IMR-90 (cell line): ENCODE measurements around the gene SYMPK. TPM values are rescaled to one million over a fixed set of nuclear protein-coding genes. Genes with fewer than 3 reads are reported as not detected.

Experiments
- ATAC-seq: fragments of 200-7000 bp; cut with Tn5 transposase; 2 replicates; pipeline ENCODE4 v1.9.1; 2020; ENCODE audit warnings: low read depth, mild to moderate bottlenecking, moderate library complexity
- BruUV-seq: library from RNA; stranded (reverse); fragments of 400-500 nt; replicated peaks from 2 replicates; lab custom pipeline; 2021; lab: Mats Ljungman, UMichigan
- CTCF ChIA-PET: fragments of 300-600 bp; formaldehyde crosslinking; extraction: SDS; loops from one replicate; lab custom pipeline; 2021; ENCODE audit warnings: antibody characterized with exemption; lab: Yijun Ruan, JAX
- POLR2A ChIA-PET: fragments of 300-600 bp; sonication (Branson Sonifier 250); formaldehyde crosslinking; loops from one replicate; lab custom pipeline; 2022; ENCODE audit warnings: antibody characterized with exemption; ENCODE audit not compliant: unreplicated experiment; lab: Charles Lee
- DNase-seq: peaks from one replicate; pipeline ENCODE4 v3.0.0; 2013
- H2AFZ ChIP-seq: replicated peaks from 2 replicates; pipeline ENCODE3; 2013; ENCODE audit warnings: low read length, mild to moderate bottlenecking; ENCODE audit not compliant: poor library complexity
- H2AK5ac ChIP-seq: 2 replicates; pipeline ENCODE4 v1.6.1; 2013; ENCODE audit warnings: low read depth, low read length, inconsistent platforms
- H2AK9ac ChIP-seq: replicated peaks from 2 replicates; pipeline ENCODE3; 2013; ENCODE audit warnings: mild to moderate bottlenecking, low read depth, low read length, moderate library complexity; ENCODE audit not compliant: poor library complexity
- H2BK120ac ChIP-seq: 2 replicates; pipeline ENCODE4 v1.6.1; 2013; ENCODE audit warnings: low read depth, low read length, inconsistent platforms
- H2BK15ac ChIP-seq: 3 replicates; pipeline ENCODE4 v1.6.1; 2013; ENCODE audit warnings: low read depth, low read length, inconsistent platforms
- H2BK20ac ChIP-seq: 2 replicates; pipeline ENCODE4 v1.6.1; 2013; ENCODE audit warnings: low read depth, mild to moderate bottlenecking, inconsistent platforms, low read length, moderate library complexity
- H2BK5ac ChIP-seq: 2 replicates; pipeline ENCODE4 v1.6.1; 2013; ENCODE audit warnings: mild to moderate bottlenecking, low read depth, low read length, inconsistent platforms; ENCODE audit not compliant: poor library complexity, severe bottlenecking
- H3K14ac ChIP-seq: replicated peaks from 2 replicates; pipeline ENCODE4 v1.6.1; 2013; ENCODE audit warnings: low read depth, low read length, inconsistent platforms
- H3K18ac ChIP-seq: 2 replicates; pipeline ENCODE4 v1.6.1; 2013; ENCODE audit warnings: low read depth, low read length, control low read depth
- H3K23ac ChIP-seq: 2 replicates; pipeline ENCODE4 v1.6.1; 2013; ENCODE audit warnings: low read depth, low read length, inconsistent platforms
- H3K27ac ChIP-seq: 2 replicates; pipeline ENCODE4 v1.5.1; 2013; ENCODE audit warnings: mild to moderate bottlenecking, control low read depth, low read length; ENCODE audit not compliant: insufficient read depth
- H3K27me3 ChIP-seq: 2 replicates; pipeline ENCODE4 v1.6.1; 2013; ENCODE audit warnings: low read length; ENCODE audit not compliant: control insufficient read depth, insufficient read depth
- H3K36me3 ChIP-seq: 2 replicates; pipeline ENCODE4 v1.6.1; 2013; ENCODE audit warnings: low read length, mixed read lengths; ENCODE audit not compliant: control insufficient read depth, insufficient read depth
- H3K4ac ChIP-seq: 2 replicates; pipeline ENCODE4 v1.6.1; 2013; ENCODE audit warnings: low read depth, low read length, inconsistent platforms
- H3K4me1 ChIP-seq: 2 replicates; pipeline ENCODE4 v1.6.1; 2013; ENCODE audit warnings: low read length, mixed read lengths; ENCODE audit not compliant: control insufficient read depth, insufficient read depth
- H3K4me2 ChIP-seq: 2 replicates; pipeline ENCODE4 v1.6.1; 2013; ENCODE audit warnings: low read depth, mild to moderate bottlenecking, control low read depth, low read length, moderate library complexity
- H3K4me3 ChIP-seq: 2 replicates; pipeline ENCODE4 v1.5.1; 2013; ENCODE audit warnings: low read depth, mild to moderate bottlenecking, control low read depth, low read length, moderate library complexity; ENCODE audit not compliant: insufficient read depth
- H3K56ac ChIP-seq: 2 replicates; pipeline ENCODE4 v1.6.1; 2013; ENCODE audit warnings: low read length, inconsistent platforms; ENCODE audit not compliant: insufficient read depth; ENCODE audit errors: extremely low read depth
- H3K79me1 ChIP-seq, 2 experiments: 2 replicates each; pipeline ENCODE4 v1.6.1; 2013; ENCODE audit warnings: low read length in 2 of 2, inconsistent platforms in 1 of 2, low read depth in 1 of 2
- H3K9ac ChIP-seq: 2 replicates; pipeline ENCODE4 v1.6.1; 2013; ENCODE audit warnings: low read depth, low read length, control low read depth
- H3K9me1 ChIP-seq: 2 replicates; pipeline ENCODE4 v1.6.1; 2013; ENCODE audit warnings: low read length, inconsistent platforms; ENCODE audit not compliant: insufficient read depth
- H3K9me3 ChIP-seq: 2 replicates; pipeline ENCODE4 v1.6.1; 2013; ENCODE audit warnings: low read length; ENCODE audit not compliant: control insufficient read depth, insufficient read depth
- H4K20me1 ChIP-seq: 2 replicates; pipeline ENCODE4 v1.6.1; 2013; ENCODE audit warnings: low read length, inconsistent platforms; ENCODE audit not compliant: insufficient read depth
- H4K5ac ChIP-seq: 2 replicates; pipeline ENCODE4 v1.6.1; 2013; ENCODE audit warnings: mild to moderate bottlenecking, low read depth, low read length, control low read depth
- H4K8ac ChIP-seq, 2 experiments: 2 replicates each; pipeline ENCODE4 v1.6.1; 2013; ENCODE audit warnings: low read depth in 2 of 2, low read length in 2 of 2, control low read depth in 1 of 2, inconsistent platforms in 1 of 2
- H4K91ac ChIP-seq: 2 replicates; pipeline ENCODE4 v1.6.1; 2013; ENCODE audit warnings: low read depth, low read length, inconsistent platforms; ENCODE audit not compliant: insufficient read depth
- BHLHE40 ChIP-seq: fragments of 150-350 bp; IDR thresholded peaks from 2 replicates; pipeline ENCODE4 v1.6.1; 2016; ENCODE audit warnings: mild to moderate bottlenecking, low read depth, low read length
- CEBPB ChIP-seq: IDR thresholded peaks from 2 replicates; pipeline ENCODE4 v1.6.1; 2012; ENCODE audit warnings: low read depth, low read length, improper control_type of control experiment
- CTCF ChIP-seq: conservative IDR thresholded peaks from 2 replicates; pipeline ENCODE4 v1.5.1; 2012; ENCODE audit warnings: mild to moderate bottlenecking, low read depth, low read length, improper control_type of control experiment
- MXI1 ChIP-seq: IDR thresholded peaks from 2 replicates; pipeline ENCODE4 v1.6.1; 2012; ENCODE audit warnings: low read depth, mild to moderate bottlenecking, low read length, moderate library complexity, borderline replicate concordance
- POLR2A ChIP-seq: IDR thresholded peaks from 2 replicates; pipeline ENCODE4 v1.6.1; 2012; ENCODE audit warnings: mild to moderate bottlenecking, low read depth, low read length
- RAD21 ChIP-seq: IDR thresholded peaks from 2 replicates; pipeline ENCODE4 v1.6.1; 2012; ENCODE audit warnings: low read length, improper control_type of control experiment
- RFX5 ChIP-seq: IDR thresholded peaks from 2 replicates; pipeline ENCODE4 v1.8.0; 2012; ENCODE audit warnings: low read depth, mild to moderate bottlenecking, low read length, moderate library complexity
- WGBS, 2 experiments: methylation state at CpG; one replicate each; pipeline versions ENCODE4 v1.1.5 to v1.1.7; 2013; ENCODE audit warnings: missing lambda C conversion rate in 2 of 2; ENCODE audit not compliant: insufficient read length in 1 of 2; ENCODE audit errors: extremely low coverage in 2 of 2; 5-methylcytosine and 5-hydroxymethylcytosine counted together
- dilution Hi-C: fragments of 300-500 bp; cut with HindIII; formaldehyde crosslinking; loops from one replicate; pipeline ENCODE4 v1.14.3; 2018; ENCODE audit warnings: low sequenced_read_pairs; ENCODE audit not compliant: unreplicated experiment
- in situ Hi-C: fragments of 300-500 bp; cut with MboI; formaldehyde crosslinking; loops from 3 replicates; pipeline ENCODE4 v1.14.3; 2019; ENCODE audit warnings: low sequenced_read_pairs, inconsistent platforms, mixed read lengths
- intact Hi-C: fragments of 100-400 bp; cut with micrococcal nuclease; formaldehyde crosslinking; loops from 2 replicates; pipeline ENCODE4 v1.10.0; 2022
- polyA plus RNA-seq, 3 experiments: library from polyadenylated mRNA; depleted of rRNA; stranded (reverse); fragments of >200 nt; gene quantifications; 2 replicates each; pipeline ENCODE4 v1.2.3, GENCODE V29; 2012; ENCODE audit warnings: low replicate concordance in 1 of 3
- total RNA-seq: library from RNA; depleted of rRNA; stranded (reverse); fragments of >200 nt; gene quantifications from 2 replicates; pipeline ENCODE4 v1.2.3, GENCODE V29; 2012

SYMPK gene
- total and polyA plus RNA-seq, 2 of the 4 experiments (the other 2 are of a cell fraction), result 35.3 to 71.5 TPM

DNA sequence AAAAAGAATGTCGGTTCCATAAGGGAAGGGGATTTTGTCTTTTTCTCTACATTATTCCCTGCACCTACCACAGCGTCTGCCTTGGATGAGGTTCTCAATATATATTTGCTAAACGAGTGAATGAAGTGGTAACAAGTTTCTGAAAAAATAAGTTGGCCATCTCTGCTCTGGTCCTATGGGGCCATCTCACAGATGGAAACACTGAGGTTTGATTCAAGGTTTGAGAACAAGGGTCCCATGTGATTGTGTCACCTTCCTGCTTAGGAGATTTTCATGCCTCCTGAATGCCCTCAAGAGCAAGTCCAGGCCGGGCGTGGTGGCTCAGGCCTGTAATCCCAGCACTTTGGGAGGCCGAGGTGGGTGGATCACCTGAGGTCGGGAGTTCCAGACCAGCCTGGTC, 36.3 kb upstream of the SYMPK start:
- Histone ChIP-seq H2BK5ac (no peak overlapping the region), H2AFZ (no peak overlapping the region), H3K4me2 (no peak overlapping the region), H3K27ac (no peak overlapping the region), H4K20me1 (0 out of 2 replicates have a peak, but pooled peaks cover 9% of the 10 kb centered on the region), H2BK20ac (no peak overlapping the region), H2AK5ac (no peak overlapping the region), H3K27me3 (no peaks in the 10 kb centered on the region), H3K9me1 (peaks cover 7% of the 10 kb centered on the region; the same call in 1 of the 2 replicates), H3K4me1 (0 out of 2 replicates have a peak, but pooled peaks cover 4% of the 10 kb centered on the region), H3K79me1 (peaks cover 13 to 21% of the 10 kb centered on the region in 2 experiments), H3K14ac (no peak overlapping the region), H2BK15ac (no peak overlapping the region), H4K5ac (no peak overlapping the region), H3K36me3 (peaks cover 32% of the 10 kb centered on the region), H2AK9ac (no peak overlapping the region), H3K9me3 (no peaks in the 10 kb centered on the region), H4K91ac (no peak overlapping the region), H3K18ac (no peak overlapping the region), H3K56ac (no peak overlapping the region), H3K23ac (no peak overlapping the region), H3K4me3 (no peak overlapping the region), H2BK120ac (no peak overlapping the region), H3K9ac (no peak overlapping the region), H4K8ac (no peak overlapping the region), H3K4ac (no peak overlapping the region)
- TF ChIP-seq CEBPB (no peak), CTCF (no peak), RFX5 (no peak), BHLHE40 (no peak), MXI1 (no peak), RAD21 (no peak), POLR2A (no peak)
- intact Hi-C loops (no loop called here), dilution Hi-C loops (no loop called here), in situ Hi-C loops (no loop called here)
- no peak for ATAC-seq
- no peak for DNase-seq
- no CpG with 5 or more reads among the region's 7 CpGs for WGBS, 2 experiments
- no TSS peak for BruUV-seq
- ChIA-PET POLR2A (no interaction called here), CTCF (no interaction called here)
